Measurements from ENCODE around the gene TMEM52.

The TMEM52 gene

GRCh38 chr1:1895456-1896336 is 23.4 kb downstream of the TMEM52 start:
- in situ Hi-C loops (cut with HindIII; ENCODE audit: low sequenced_read_pairs) = no loop called here
- TF ChIP-seq CTCF (IDR thresholded peaks at IDR 0.05; ENCODE audit: low read depth, low read length, missing control alignments) = no peak
- no peak overlapping the region for H3K4me3 ChIP-seq (ENCODE audit: low read depth, low read length)

GRCh38 chr1:1895060-1895418 is 24.0 kb downstream of the TMEM52 start:
- no peak for DNase-seq (ENCODE audit: low read depth)
- in situ Hi-C loops (cut with HindIII; ENCODE audit: low sequenced_read_pairs) = no loop called here
- H3K4me3 ChIP-seq (ENCODE audit: low read depth, low read length) = no peak overlapping the region
- no peak for TF ChIP-seq CTCF (IDR thresholded peaks at IDR 0.05; ENCODE audit: low read depth, low read length, missing control alignments)

More at GRCh38 chr1:1895456-1896336, 23.4 kb downstream of the TMEM52 start:
- DNase-seq (ENCODE audit: low read depth) = no peak

GRCh38 chr1:1894354-1895059 is 24.6 kb downstream of the TMEM52 start:
- in situ Hi-C loops (cut with HindIII; ENCODE audit: low sequenced_read_pairs) = no loop called here
- no peak overlapping the region for H3K4me3 ChIP-seq (ENCODE audit: low read depth, low read length)
- DNase-seq (ENCODE audit: low read depth) = no peak
- TF ChIP-seq CTCF (IDR thresholded peaks at IDR 0.05; ENCODE audit: low read depth, low read length, missing control alignments) = no peak

DNA sequence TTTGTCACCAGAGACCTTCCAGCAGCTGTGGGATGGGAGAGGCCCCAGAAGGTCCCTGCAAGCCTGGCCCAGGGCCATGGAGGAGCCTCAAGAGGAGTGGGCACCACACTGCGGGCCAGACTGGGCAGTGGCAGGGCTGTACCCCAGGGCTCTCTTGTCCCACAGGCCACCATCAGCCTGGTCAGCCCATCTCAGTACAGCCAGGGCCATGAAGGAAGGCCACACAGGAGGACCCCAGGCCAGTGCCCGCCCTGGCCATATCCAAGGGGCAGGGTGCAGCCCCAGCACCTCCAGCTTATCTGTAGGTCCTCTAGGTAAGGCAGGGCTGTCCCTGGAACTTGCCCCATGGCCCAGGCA is 25.1 kb downstream of the TMEM52 start:
- in situ Hi-C loops (cut with HindIII; ENCODE audit: low sequenced_read_pairs) = no loop called here
- no peak overlapping the region for H3K4me3 ChIP-seq (ENCODE audit: low read depth, low read length)
- no peak for DNase-seq (ENCODE audit: low read depth)
- no peak for TF ChIP-seq CTCF (IDR thresholded peaks at IDR 0.05; ENCODE audit: low read depth, low read length, missing control alignments)

DNA sequence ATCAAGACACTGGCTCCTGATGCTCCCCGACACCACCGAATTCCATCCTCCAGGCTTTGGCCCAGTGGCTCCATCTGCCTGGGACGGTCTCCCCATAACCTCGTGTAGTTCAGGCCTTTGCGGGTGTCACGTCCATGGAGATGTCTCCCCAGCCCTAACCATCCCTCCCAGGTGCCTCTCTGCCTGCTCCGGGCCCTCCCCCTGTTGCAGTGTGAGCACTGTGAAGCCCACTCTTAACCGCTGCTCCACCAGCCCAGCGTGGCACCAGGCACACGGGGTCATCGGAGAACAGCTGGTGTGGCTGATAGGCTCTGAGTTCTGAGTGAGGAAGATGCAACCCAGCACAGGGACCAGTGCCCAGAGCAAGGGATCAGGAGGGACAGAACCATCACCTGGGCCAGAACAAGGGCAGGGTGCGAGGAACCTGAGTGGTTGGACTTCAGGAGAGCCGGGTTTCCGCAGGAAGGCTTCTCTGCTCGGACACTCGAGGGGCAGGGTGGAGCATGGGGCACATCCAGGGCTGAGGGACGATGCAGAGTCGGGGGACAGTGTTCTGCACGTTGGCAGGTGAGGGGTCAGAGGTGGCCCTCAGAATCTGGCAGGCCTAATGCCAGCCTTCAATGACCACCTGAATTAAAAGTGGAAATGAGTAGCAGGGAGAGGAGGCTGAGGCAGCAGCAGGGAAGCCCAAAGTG is 25.6 kb downstream of the TMEM52 start:
- in situ Hi-C loops (cut with HindIII; ENCODE audit: low sequenced_read_pairs) = no loop called here
- DNase-seq (ENCODE audit: low read depth) = no peak
- TF ChIP-seq CTCF (IDR thresholded peaks at IDR 0.05; ENCODE audit: low read depth, low read length, missing control alignments) = no peak
- no peak overlapping the region for H3K4me3 ChIP-seq (ENCODE audit: low read depth, low read length)

DNA sequence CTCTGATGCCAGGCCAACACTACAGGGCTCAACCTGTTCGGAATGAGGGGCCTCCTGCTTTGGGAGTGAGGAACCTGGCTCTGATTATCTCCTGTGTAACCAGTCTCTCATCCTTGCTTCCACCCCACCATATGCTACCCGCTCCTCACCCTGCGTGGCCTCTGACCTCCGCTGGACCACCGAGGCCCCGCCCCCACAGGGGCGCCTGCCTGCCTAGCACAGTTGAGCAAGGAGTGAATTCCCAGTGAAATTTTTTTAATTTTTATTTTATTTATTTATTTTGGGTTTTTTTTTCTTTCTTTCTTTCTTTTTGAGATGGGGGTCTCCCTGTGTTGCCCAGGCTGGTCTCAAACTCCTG is 26.3 kb downstream of the TMEM52 start:
- in situ Hi-C loops (cut with HindIII; ENCODE audit: low sequenced_read_pairs) = no loop called here
- no peak overlapping the region for H3K4me3 ChIP-seq (ENCODE audit: low read depth, low read length)
- no peak for TF ChIP-seq CTCF (IDR thresholded peaks at IDR 0.05; ENCODE audit: low read depth, low read length, missing control alignments)
- no peak for DNase-seq (ENCODE audit: low read depth)

All from astrocyte of the cerebellum (primary cell).